Right atrium auricular region (tissue), 2 donors: ENCODE data around the gene MMAB. TPM values are rescaled to one million over a fixed set of nuclear protein-coding genes. Genes with fewer than 3 reads are reported as not detected.

ENCODE experiments used
- DNase-seq: peaks from one replicate; pipeline ENCODE4 v3.0.0-alpha.2; 2019; ENCODE audit warnings: low spot score
- H3K27ac ChIP-seq, 2 donors: fragments of 200-600 bp; sonication (generic); 1 replicate in 1 of 2; 2 replicates in 1 of 2; pipeline ENCODE4 v1.5.1; 2016 to 2019
- H3K27me3 ChIP-seq, 2 donors: fragments of 200-600 bp; sonication (generic); one replicate each; pipeline versions ENCODE4 v1.5.1 to v1.6.0; 2017 to 2019
- H3K36me3 ChIP-seq: fragments of 200-600 bp; sonication (generic); one replicate; pipeline ENCODE4 v1.5.1; 2016
- H3K4me1 ChIP-seq, 2 donors: fragments of 200-600 bp; sonication (generic); one replicate each; pipeline versions ENCODE4 v1.5.1 to v1.6.0; 2017 to 2019
- H3K4me3 ChIP-seq, 2 donors: fragments of 200-600 bp; sonication (generic); 1 replicate in 1 of 2; 2 replicates in 1 of 2; pipeline ENCODE4 v1.5.1; 2017 to 2019; ENCODE audit warnings: mild to moderate bottlenecking in 1 of 2, moderate library complexity in 1 of 2
- H3K9me3 ChIP-seq, 2 donors: fragments of 200-600 bp; sonication (generic); one replicate each; pipeline ENCODE4 v1.5.1; 2019
- CTCF ChIP-seq, 2 donors: fragments of 200-600 bp; sonication (generic); IDR thresholded peaks; one replicate each; pipeline ENCODE4 v1.5.1; 2019; ENCODE audit warnings: antibody characterized with exemption in 2 of 2
- total RNA-seq, 2 donors: library from RNA; depleted of rRNA; stranded (reverse); fragments of >200 nt; gene quantifications; one replicate each; pipeline ENCODE4 v1.1.0, GENCODE V29; 2016

The MMAB gene
- total RNA-seq, 2 donors from 2014 or later = 30.3 to 53.1 TPM

DNA sequence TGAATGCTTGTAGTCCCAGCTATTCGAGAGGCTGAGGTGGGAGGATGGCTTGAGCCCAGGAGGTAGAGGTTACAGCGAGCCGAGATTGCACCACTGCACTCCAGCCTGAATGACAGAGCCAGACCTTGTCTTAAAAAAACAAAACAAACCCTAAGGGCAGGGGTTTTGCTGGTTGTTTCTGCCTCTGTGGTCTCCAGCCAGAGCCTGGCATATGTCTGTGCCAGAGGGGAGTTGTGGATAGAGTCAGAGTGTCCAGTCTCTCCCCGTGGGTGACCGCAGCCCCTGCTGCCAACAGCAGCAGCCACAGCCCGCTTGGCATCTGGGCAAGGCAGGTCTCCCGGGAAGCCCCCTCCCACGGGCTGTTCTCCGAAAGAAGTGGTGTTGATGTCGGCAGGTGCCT is 37.9 kb upstream of the MMAB start:
- no peaks in the 10 kb centered on the region for H3K36me3 ChIP-seq
- peaks cover 0 to 11% of the 10 kb centered on the region in 2 donors for H3K4me1 ChIP-seq
- H3K4me3 ChIP-seq = no peak overlapping the region
- no peaks in the 10 kb centered on the region for H3K27me3 ChIP-seq
- DNase-seq = no peak
- no peaks in the 10 kb centered on the region for H3K9me3 ChIP-seq
- no peak overlapping the region for H3K27ac ChIP-seq
- no peak for TF ChIP-seq CTCF (IDR thresholded peaks at IDR 0.05)

- TF ChIP-seq CTCF (IDR thresholded peaks at IDR 0.05) = no peak
- Histone ChIP-seq H3K27me3 (no peaks in the 10 kb centered on the region), H3K36me3 (no peaks in the 10 kb centered on the region), H3K27ac (no peak overlapping the region), H3K9me3 (no peaks in the 10 kb centered on the region), H3K4me1 (peaks cover 0 to 15% of the 10 kb centered on the region in 2 donors), H3K4me3 (no peak overlapping the region)
- no peak for DNase-seq
These were observed 37.2 kb upstream of the MMAB start for GRCh38 chr12:109610523-109610922.

- no peaks in the 10 kb centered on the region for H3K27me3 ChIP-seq
- H3K36me3 ChIP-seq = no peaks in the 10 kb centered on the region
- H3K4me1 ChIP-seq = peaks cover 0 to 15% of the 10 kb centered on the region in 2 donors
- no peak for DNase-seq
- no peak for TF ChIP-seq CTCF (IDR thresholded peaks at IDR 0.05)
- no peaks in the 10 kb centered on the region for H3K9me3 ChIP-seq
- no peak overlapping the region for H3K27ac ChIP-seq
- no peak overlapping the region for H3K4me3 ChIP-seq
These were observed 36.0 kb upstream of the MMAB start for GRCh38 chr12:109609342-109609741.

- Histone ChIP-seq H3K4me1 (peaks cover 0 to 15% of the 10 kb centered on the region in 2 donors), H3K36me3 (no peaks in the 10 kb centered on the region), H3K9me3 (no peaks in the 10 kb centered on the region), H3K27ac (no peak overlapping the region), H3K27me3 (no peaks in the 10 kb centered on the region), H3K4me3 (no peak overlapping the region)
- TF ChIP-seq CTCF (IDR thresholded peaks at IDR 0.05) = no peak
- no peak for DNase-seq
These were observed 35.5 kb upstream of the MMAB start for GRCh38 chr12:109608793-109609192.

- DNase-seq = no peak
- no peaks in the 10 kb centered on the region for H3K27me3 ChIP-seq
These were observed 35.0 kb upstream of the MMAB start for GRCh38 chr12:109608270-109608669.

More at GRCh38 chr12:109608270-109608669, 35.0 kb upstream of the MMAB start:
- H3K4me1 ChIP-seq = peaks cover 0 to 15% of the 10 kb centered on the region in 2 donors
- H3K36me3 ChIP-seq = no peaks in the 10 kb centered on the region
- H3K9me3 ChIP-seq = no peaks in the 10 kb centered on the region
- no peak overlapping the region for H3K27ac ChIP-seq
- no peak overlapping the region for H3K4me3 ChIP-seq
- TF ChIP-seq CTCF (IDR thresholded peaks at IDR 0.05) = no peak
